HG02852 (cell line): Measurements from ENCODE around the gene SLC16A8.
"Not testable (repeated sequence)": the region's sequence is repeated elsewhere in the genome, so short reads cannot be mapped to it uniquely, and the experiment has no call there.

Source experiments
- ATAC-seq: cut with Tn5 transposase; IDR thresholded peaks from one replicate; pipeline ENCODE4 v1.9.1; 2021; ENCODE audit warnings: mild to moderate bottlenecking, moderate library complexity; ENCODE audit not compliant: unreplicated experiment

Gene SLC16A8

GRCh38 chr22:38049812-38050619 lies 34.0 kb downstream of the SLC16A8 start:
- ATAC-seq = no peak

- no peak for ATAC-seq
These were observed 37.8 kb downstream of the SLC16A8 start for GRCh38 chr22:38046070-38046748.

- ATAC-seq = no peak
These were observed 40.6 kb downstream of the SLC16A8 start for GRCh38 chr22:38043151-38044039.

GRCh38 chr22:38042488-38042790 lies 41.5 kb downstream of the SLC16A8 start:
- ATAC-seq = no peak

GRCh38 chr22:38041760-38042487 lies 42.1 kb downstream of the SLC16A8 start:
- ATAC-seq = no peak

GRCh38 chr22:38040953-38041759 lies 42.8 kb downstream of the SLC16A8 start:
- no peak for ATAC-seq

- no peak for ATAC-seq
These were observed 44.8 kb downstream of the SLC16A8 start for GRCh38 chr22:38038890-38039812.

GRCh38 chr22:38038426-38038825 lies 45.6 kb downstream of the SLC16A8 start:
- ATAC-seq = no peak

- ATAC-seq = not testable (repeated sequence)
These were observed 46.4 kb downstream of the SLC16A8 start for GRCh38 chr22:38037367-38038150.

- ATAC-seq = no peak
These were observed 47.5 kb downstream of the SLC16A8 start for GRCh38 chr22:38036392-38037062.

- no peak for ATAC-seq
These were observed 48.5 kb downstream of the SLC16A8 start for GRCh38 chr22:38035530-38035885.

GRCh38 chr22:38034884-38035529 lies 49.0 kb downstream of the SLC16A8 start:
- ATAC-seq = no peak

GRCh38 chr22:38034278-38034882 lies 49.6 kb downstream of the SLC16A8 start:
- ATAC-seq = no peak

- no peak for ATAC-seq
These were observed 50.3 kb downstream of the SLC16A8 start for GRCh38 chr22:38033522-38034277.

- no peak for ATAC-seq
These were observed 51.1 kb downstream of the SLC16A8 start for GRCh38 chr22:38032681-38033521.
